ENCODE data around the gene PTDSS2. TPM values are rescaled to one million over a fixed set of nuclear protein-coding genes. Genes with fewer than 3 reads are reported as not detected.

The PTDSS2 gene
- total and polyA plus RNA-seq, 2 of the 13 experiments (the other 11 are each of a cell fraction or from before 2014, with no cell fraction given) = 21.7 to 26.4 TPM

DNA sequence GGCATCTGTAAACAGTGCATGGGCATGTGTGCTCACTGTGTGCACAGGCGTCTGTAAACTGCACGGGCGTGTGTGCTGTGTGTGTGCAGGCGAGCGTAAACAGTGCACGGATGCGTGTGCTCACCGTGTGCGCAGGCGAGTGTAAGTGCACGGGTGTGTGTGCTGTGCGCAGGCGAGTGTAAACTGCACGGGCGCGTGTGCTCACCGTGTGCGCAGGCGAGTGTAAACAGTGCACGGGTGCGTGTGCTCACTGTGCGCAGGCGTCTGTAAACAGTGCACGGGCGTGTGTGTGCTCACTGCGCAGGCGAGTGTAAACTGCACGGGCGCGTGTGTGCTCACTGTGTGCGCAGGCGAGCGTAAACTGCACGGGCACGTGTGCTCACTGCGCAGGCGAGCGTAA lies 34.5 kb downstream of the PTDSS2 start (continued):
- no peak for TF ChIP-seq ZXDC (CRISPR knock-in tag; IDR thresholded peaks at IDR 0.05)

DNA sequence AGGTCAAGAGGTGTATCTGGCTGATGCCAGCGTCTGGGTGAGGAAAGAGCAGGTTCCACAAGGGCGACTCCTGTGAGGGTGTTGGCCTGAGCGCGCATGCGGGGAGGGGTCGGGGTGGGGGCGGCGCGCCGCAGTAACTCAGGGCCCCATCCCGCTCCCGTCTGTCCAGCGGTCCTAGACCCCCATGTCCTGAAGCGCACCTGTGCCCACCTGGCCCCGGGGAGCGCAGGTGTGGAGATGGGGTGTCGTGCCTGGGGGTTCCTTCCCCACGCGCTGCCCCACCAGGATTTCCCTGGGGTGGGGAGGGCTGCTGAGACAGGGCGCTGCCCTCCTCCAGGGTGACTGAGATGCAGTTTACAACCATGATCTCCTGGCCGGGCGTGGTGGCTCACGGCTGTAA lies 36.1 kb downstream of the PTDSS2 start:
- no peaks in the 10 kb centered on the region for H3K27me3 ChIP-seq (ENCODE audit: control insufficient read depth in 1 of 2, insufficient read depth in 2 of 2, low read length in 2 of 2)
- 97% methylated on average over 15 of the region's 23 CpGs for WGBS (ENCODE audit: low lambda C conversion rate)
- no peak overlapping the region for H3K9ac ChIP-seq (ENCODE audit: insufficient read depth, low read depth, low read length)
- no peaks in the 10 kb centered on the region for H4K20me1 ChIP-seq (ENCODE audit: insufficient read depth, low read length)
- no peaks in the 10 kb centered on the region for H3K4me1 ChIP-seq (ENCODE audit: insufficient read depth, low read length)
- no peaks in the 10 kb centered on the region for H3K9me3 ChIP-seq (ENCODE audit: low read length)
- no peak for FAIRE-seq
- BruUV-seq (replicated peaks) = no TSS peak
- peaks cover 5 to 11% of the 10 kb centered on the region in 2 experiments; a peak in 1 of 5 replicates for H3K36me3 ChIP-seq (replicated peaks in 1 of 2; ENCODE audit: control insufficient read depth in 1 of 2, insufficient read depth in 2 of 2, low read length in 2 of 2)
- in situ Hi-C loops (cut with HindIII; ENCODE audit: extremely low pct_ligation_motif_present, low pct_unique_long_range_greater_than_20kb) (no loop called here), intact Hi-C loops (cut with micrococcal nuclease; ENCODE audit: unreplicated experiment) (no loop called here)
- POLR2A ChIA-PET = no interaction called here
- ATAC-seq = no peak
- no peak overlapping the region for H3K4me2 ChIP-seq (ENCODE audit: low read depth, low read length)
- H3K79me2 ChIP-seq (ENCODE audit: insufficient read depth, low read length) = peaks cover 5% of the 10 kb centered on the region
- H3K4me3 ChIP-seq (replicated peaks in 1 of 3; ENCODE audit: insufficient read depth in 1 of 3, low read depth in 2 of 3, low read length in 3 of 3) = no peak overlapping the region
- no peak for DNase-seq (ENCODE audit: low spot score)
- no peak overlapping the region for H3K27ac ChIP-seq (ENCODE audit: extremely low read length, insufficient read depth, low read length)
- no peak overlapping the region for H2AFZ ChIP-seq (ENCODE audit: low read length)
- CTCF ChIA-PET (ENCODE audit: low intra/inter-chr PET ratio, low total read pairs) = no interaction called here
- TF ChIP-seq NFKB2 (CRISPR knock-in tag; IDR thresholded peaks at IDR 0.05; ENCODE audit: borderline replicate concordance) (no peak), ZC3H4 (CRISPR knock-in tag; IDR thresholded peaks at IDR 0.05; ENCODE audit: borderline replicate concordance) (no peak), ZNF709 (CRISPR knock-in tag; IDR thresholded peaks at IDR 0.05) (no peak), HBP1 (CRISPR knock-in tag; IDR thresholded peaks at IDR 0.05; ENCODE audit: low read depth) (no peak), ZNF770 (CRISPR knock-in tag; IDR thresholded peaks at IDR 0.05) (no peak), ARNT (IDR thresholded peaks at IDR 0.05) (no peak), ZNF317 (CRISPR knock-in tag; IDR thresholded peaks at IDR 0.05) (no peak), GZF1 (CRISPR knock-in tag; IDR thresholded peaks at IDR 0.05) (no peak), ZNF781 (CRISPR knock-in tag; IDR thresholded peaks at IDR 0.05; ENCODE audit: borderline replicate concordance, not compliant biosample characterization) (no peak), MXI1 (IDR thresholded peaks at IDR 0.05; ENCODE audit: borderline replicate concordance, low read depth, low read length) (no peak), PHF8 (CRISPR knock-in tag; IDR thresholded peaks at IDR 0.05) (no peak), ZNF543 (CRISPR knock-in tag; IDR thresholded peaks at IDR 0.05) (no peak), ZNF788 (CRISPR knock-in tag; IDR thresholded peaks at IDR 0.05; ENCODE audit: borderline replicate concordance) (no peak), MAF1 (CRISPR knock-in tag; IDR thresholded peaks at IDR 0.05; ENCODE audit: borderline replicate concordance) (no peak), ZNF614 (CRISPR knock-in tag; IDR thresholded peaks at IDR 0.05; ENCODE audit: borderline replicate concordance) (no peak)
- TF ChIP-seq, protein P1, sequence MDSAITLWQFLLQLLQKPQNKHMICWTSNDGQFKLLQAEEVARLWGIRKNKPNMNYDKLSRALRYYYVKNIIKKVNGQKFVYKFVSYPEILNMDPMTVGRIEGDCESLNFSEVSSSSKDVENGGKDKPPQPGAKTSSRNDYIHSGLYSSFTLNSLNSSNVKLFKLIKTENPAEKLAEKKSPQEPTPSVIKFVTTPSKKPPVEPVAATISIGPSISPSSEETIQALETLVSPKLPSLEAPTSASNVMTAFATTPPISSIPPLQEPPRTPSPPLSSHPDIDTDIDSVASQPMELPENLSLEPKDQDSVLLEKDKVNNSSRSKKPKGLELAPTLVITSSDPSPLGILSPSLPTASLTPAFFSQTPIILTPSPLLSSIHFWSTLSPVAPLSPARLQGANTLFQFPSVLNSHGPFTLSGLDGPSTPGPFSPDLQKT (CRISPR knock-in tag; IDR thresholded peaks at IDR 0.05; ENCODE audit: borderline replicate concordance) = no peak
